Stimulated activated CD8-positive, alpha-beta memory T cell treated with anti-CD3 and anti-CD28 coated beads, Interleukin-12 subunit alpha, Interleukin-12 subunit beta, amount 100 ng/mL, for 24 hours (primary cell): ENCODE results near the gene AHI1.

ENCODE experiments used
- DNase-seq: peaks from one replicate; pipeline ENCODE4 v3.0.0-alpha.2; 2020; ENCODE audit errors: extremely low read depth

Gene AHI1

GRCh38 chr6:135461208-135461607 is 36.3 kb downstream of the AHI1 start:
- no peak for DNase-seq

GRCh38 chr6:135458051-135458450 is 39.5 kb downstream of the AHI1 start:
- no peak for DNase-seq

- DNase-seq = no peak
Observed at GRCh38 chr6:135451617-135452190, 45.8 kb downstream of the AHI1 start.

GRCh38 chr6:135449246-135449645 is 48.3 kb downstream of the AHI1 start:
- no peak for DNase-seq

GRCh38 chr6:135440087-135440792 is 57.3 kb downstream of the AHI1 start:
- no peak for DNase-seq

GRCh38 chr6:135439549-135439948 is 58.0 kb downstream of the AHI1 start:
- no peak for DNase-seq

GRCh38 chr6:135438907-135439535 is 58.5 kb downstream of the AHI1 start:
- DNase-seq = no peak

- DNase-seq = no peak
Observed at GRCh38 chr6:135434991-135435390, 62.5 kb downstream of the AHI1 start.

GRCh38 chr6:135434095-135434494 is 63.4 kb downstream of the AHI1 start:
- no peak for DNase-seq

GRCh38 chr6:135428078-135428477 is 69.5 kb downstream of the AHI1 start:
- DNase-seq = no peak

- DNase-seq = no peak
Observed at GRCh38 chr6:135426833-135427232, 70.7 kb downstream of the AHI1 start.

GRCh38 chr6:135424385-135424784 is 73.2 kb downstream of the AHI1 start:
- no peak for DNase-seq

- DNase-seq = no peak
Observed at GRCh38 chr6:135423649-135424128, 73.9 kb downstream of the AHI1 start.

- no peak for DNase-seq
Observed at GRCh38 chr6:135419162-135419561, 78.4 kb downstream of the AHI1 start.

- no peak for DNase-seq
Observed at GRCh38 chr6:135418040-135418760, 79.3 kb downstream of the AHI1 start.

- no peak for DNase-seq
Observed at GRCh38 chr6:135412761-135413160, 84.8 kb downstream of the AHI1 start.

GRCh38 chr6:135411849-135412248 is 85.7 kb downstream of the AHI1 start:
- no peak for DNase-seq

- no peak for DNase-seq
Observed at GRCh38 chr6:135411339-135411738, 86.2 kb downstream of the AHI1 start.

GRCh38 chr6:135410856-135411255 is 86.7 kb downstream of the AHI1 start:
- DNase-seq = no peak

GRCh38 chr6:135403584-135403983 is 94.0 kb downstream of the AHI1 start:
- DNase-seq = no peak

GRCh38 chr6:135402311-135402710 is 95.2 kb downstream of the AHI1 start:
- DNase-seq = no peak

GRCh38 chr6:135397172-135397952 is 100.2 kb downstream of the AHI1 start:
- DNase-seq = no peak
